Upper lobe of left lung (tissue), 6 donors: ENCODE results near the gene DDX10. TPM values are rescaled to one million over a fixed set of nuclear protein-coding genes. Genes with fewer than 3 reads are reported as not detected.

Source experiments
- ATAC-seq, 2 donors: fragments of 200-7000 bp; cut with Tn5 transposase; one replicate each; pipeline ENCODE4 v1.9.1; 2022; ENCODE audit warnings: mild to moderate bottlenecking in 2 of 2, moderate library complexity in 2 of 2; ENCODE audit not compliant: low FRiP score in 2 of 2
- DNase-seq, 2 donors: peaks; one replicate each; pipeline ENCODE4 v3.0.0-alpha.2; 2019 to 2020
- H3K27ac ChIP-seq, 4 donors: fragments of 200-600 bp; sonication (generic); one replicate each; pipeline ENCODE4 v1.5.1; 2016 to 2019
- H3K27me3 ChIP-seq, 4 donors: fragments of 200-600 bp; sonication (generic); one replicate each; pipeline ENCODE4 v1.5.1; 2017 to 2019
- H3K36me3 ChIP-seq, 4 donors: fragments of 200-600 bp; sonication (generic); one replicate each; pipeline ENCODE4 v1.5.1; 2016 to 2019
- H3K4me1 ChIP-seq, 4 donors: fragments of 200-600 bp; sonication (generic); one replicate each; pipeline ENCODE4 v1.5.1; 2018 to 2019
- H3K4me3 ChIP-seq, 4 donors: fragments of 200-600 bp; sonication (generic); one replicate each; pipeline ENCODE4 v1.5.1; 2017 to 2019; ENCODE audit warnings: mild to moderate bottlenecking in 2 of 4, moderate library complexity in 1 of 4
- H3K9me3 ChIP-seq, 4 donors: fragments of 200-600 bp; sonication (generic); one replicate each; pipeline ENCODE4 v1.5.1; 2018 to 2019
- EP300 ChIP-seq, 4 donors: sonication (generic); formaldehyde crosslinking; IDR thresholded peaks; one replicate each; pipeline ENCODE4 v1.5.1; 2017; ENCODE audit warnings: antibody characterized with exemption in 4 of 4, control low read depth in 2 of 4
- POLR2A ChIP-seq, 4 donors: fragments of 450-650 bp; IDR thresholded peaks; one replicate each; pipeline ENCODE4 v1.5.1; 2016 to 2017; ENCODE audit warnings: antibody characterized with exemption in 4 of 4, mild to moderate bottlenecking in 2 of 4
- POLR2AphosphoS5 ChIP-seq, 2 donors: sonication (generic); formaldehyde crosslinking; IDR thresholded peaks; one replicate each; pipeline ENCODE4 v1.5.1; 2017; ENCODE audit warnings: antibody characterized with exemption in 2 of 2
- WGBS, 2 donors: methylation state at CpG; one replicate each; pipeline ENCODE4 v1.1.5; 2017 to 2018; 5-methylcytosine and 5-hydroxymethylcytosine counted together
- total RNA-seq, 6 donors: library from RNA; depleted of rRNA in 4 of 6; stranded (reverse); fragments of >200 nt in 4 of 6; gene quantifications; one replicate each; pipeline versions ENCODE4 v1.1.0 to v1.2.1, GENCODE V29; 2016 to 2021
- TF ChIP-seq, protein P1 (sequence below), 6 experiments: fragments of 450-650 bp in 4 of 6; fragments of 200-600 bp in 2 of 6; sonication (generic) in 2 of 6; IDR thresholded peaks; one replicate each; pipeline ENCODE4 v1.5.1; 2016 to 2019; ENCODE audit warnings: antibody characterized with exemption in 6 of 6
- donor health status: DM: no; HTN: no; CAD: no; lungs with moderate emphysema.
- donor health status: DM: no; HTN: yes; CAD: no; lungs with severe emphysema.

DDX10 gene
- total RNA-seq, 6 donors from 2014 or later, result 9.0 to 25.2 (median 17.4) TPM

DNA sequence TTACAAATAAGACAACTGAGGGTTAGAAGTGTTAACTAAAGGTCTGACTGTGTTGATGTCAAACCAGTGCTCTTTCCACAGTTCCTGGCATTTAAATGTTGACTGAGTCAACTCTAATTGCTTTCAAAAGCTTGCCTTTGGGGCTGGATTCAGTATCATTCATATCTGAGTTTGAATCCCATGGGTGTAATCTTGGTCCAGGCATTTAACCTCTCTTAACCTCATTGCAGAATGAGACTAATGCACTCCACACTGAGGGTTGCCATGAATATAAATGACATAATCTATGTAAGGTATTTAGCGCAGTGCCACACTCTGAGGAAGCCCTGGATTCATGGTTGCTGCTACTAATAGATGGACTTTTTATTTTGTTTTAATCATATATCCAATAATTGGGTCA is 274.3 kb downstream of the DDX10 start:
- H3K27me3 ChIP-seq, result no peaks in the 10 kb centered on the region
- TF ChIP-seq, protein P1, sequence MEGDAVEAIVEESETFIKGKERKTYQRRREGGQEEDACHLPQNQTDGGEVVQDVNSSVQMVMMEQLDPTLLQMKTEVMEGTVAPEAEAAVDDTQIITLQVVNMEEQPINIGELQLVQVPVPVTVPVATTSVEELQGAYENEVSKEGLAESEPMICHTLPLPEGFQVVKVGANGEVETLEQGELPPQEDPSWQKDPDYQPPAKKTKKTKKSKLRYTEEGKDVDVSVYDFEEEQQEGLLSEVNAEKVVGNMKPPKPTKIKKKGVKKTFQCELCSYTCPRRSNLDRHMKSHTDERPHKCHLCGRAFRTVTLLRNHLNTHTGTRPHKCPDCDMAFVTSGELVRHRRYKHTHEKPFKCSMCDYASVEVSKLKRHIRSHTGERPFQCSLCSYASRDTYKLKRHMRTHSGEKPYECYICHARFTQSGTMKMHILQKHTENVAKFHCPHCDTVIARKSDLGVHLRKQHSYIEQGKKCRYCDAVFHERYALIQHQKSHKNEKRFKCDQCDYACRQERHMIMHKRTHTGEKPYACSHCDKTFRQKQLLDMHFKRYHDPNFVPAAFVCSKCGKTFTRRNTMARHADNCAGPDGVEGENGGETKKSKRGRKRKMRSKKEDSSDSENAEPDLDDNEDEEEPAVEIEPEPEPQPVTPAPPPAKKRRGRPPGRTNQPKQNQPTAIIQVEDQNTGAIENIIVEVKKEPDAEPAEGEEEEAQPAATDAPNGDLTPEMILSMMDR (IDR thresholded peaks at IDR 0.05), result no peak
- no peak for TF ChIP-seq EP300 (IDR thresholded peaks at IDR 0.05)
- 92 to 95% methylated on average over 1 of the region's 1 CpG for WGBS, 2 donors
- no peaks in the 10 kb centered on the region for H3K4me1 ChIP-seq
- ATAC-seq (no peak), DNase-seq (no peak)
- no peaks in the 10 kb centered on the region for H3K9me3 ChIP-seq
- no peak overlapping the region for H3K27ac ChIP-seq
- H3K4me3 ChIP-seq, result no peak overlapping the region
- peaks cover 0 to 26% (median 3%) of the 10 kb centered on the region in 4 donors for H3K36me3 ChIP-seq

- no peak for TF ChIP-seq EP300 (IDR thresholded peaks at IDR 0.05)
- TF ChIP-seq, protein P1 (IDR thresholded peaks at IDR 0.05), result no peak
- no peak for TF ChIP-seq POLR2A (IDR thresholded peaks at IDR 0.05)
- Histone ChIP-seq H3K4me1 (no peaks in the 10 kb centered on the region), H3K27me3 (no peaks in the 10 kb centered on the region), H3K36me3 (peaks cover 0 to 26% (median 3%) of the 10 kb centered on the region in 4 donors), H3K4me3 (no peak overlapping the region), H3K9me3 (no peaks in the 10 kb centered on the region), H3K27ac (no peak overlapping the region)
- no peak for DNase-seq
- 92 to 96% methylated on average over 4 of the region's 4 CpGs for WGBS, 2 donors
- ATAC-seq, result no peak
These were observed 279.0 kb downstream of the DDX10 start for GRCh38 chr11:108943853-108944252.

DNA sequence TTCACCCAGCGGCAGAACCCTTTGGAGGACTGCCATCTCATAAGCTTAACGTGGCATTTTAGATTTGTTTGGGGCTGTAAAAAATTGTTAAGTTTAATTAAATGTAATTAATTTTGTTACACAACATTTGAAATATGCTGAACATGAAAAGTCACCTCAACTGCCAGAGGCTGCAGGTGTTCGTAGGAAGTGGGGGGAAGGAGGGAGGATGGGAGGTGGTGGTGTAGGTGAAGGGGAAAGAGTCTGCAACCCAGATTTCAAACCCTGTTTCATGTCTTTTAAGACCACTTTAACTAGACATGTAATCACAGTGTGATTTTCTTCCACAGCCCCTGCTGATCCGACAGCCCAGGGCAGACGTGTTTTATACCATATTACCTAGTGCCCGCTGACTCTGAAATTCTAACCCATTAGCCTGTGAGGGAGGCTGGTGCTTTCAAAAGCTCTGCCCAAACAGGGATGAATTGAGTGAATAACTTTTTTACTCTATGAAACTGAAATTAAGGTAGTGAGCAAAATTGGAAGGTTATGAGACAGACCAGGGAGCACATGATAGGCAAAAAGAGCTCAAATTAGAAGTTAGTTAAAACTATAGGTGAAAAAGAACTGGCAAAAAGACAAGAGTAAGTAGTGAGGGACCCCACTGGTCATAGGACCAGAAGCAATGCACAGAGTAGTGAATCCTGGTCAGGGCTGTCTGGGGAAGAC is 279.8 kb downstream of the DDX10 start:
- no peak overlapping the region for H3K27ac ChIP-seq
- 92 to 98% methylated on average over 6 of the region's 6 CpGs for WGBS, 2 donors
- H3K36me3 ChIP-seq, result peaks cover 0 to 26% (median 3%) of the 10 kb centered on the region in 4 donors
- no peak overlapping the region for H3K4me3 ChIP-seq
- H3K4me1 ChIP-seq, result no peaks in the 10 kb centered on the region
- TF ChIP-seq POLR2A (IDR thresholded peaks at IDR 0.05), result no peak
- TF ChIP-seq, protein P1 (IDR thresholded peaks at IDR 0.05), result no peak
- TF ChIP-seq EP300 (IDR thresholded peaks at IDR 0.05), result no peak
- TF ChIP-seq POLR2AphosphoS5 (IDR thresholded peaks at IDR 0.05), result no peak
- no peaks in the 10 kb centered on the region for H3K9me3 ChIP-seq
- DNase-seq (no peak), ATAC-seq (no peak)
- no peaks in the 10 kb centered on the region for H3K27me3 ChIP-seq

- 70 to 81% methylated on average over 3 of the region's 3 CpGs for WGBS, 2 donors
- no peaks in the 10 kb centered on the region for H3K4me1 ChIP-seq
- TF ChIP-seq, protein P1 (IDR thresholded peaks at IDR 0.05), result no peak
- TF ChIP-seq POLR2AphosphoS5 (IDR thresholded peaks at IDR 0.05), result no peak
- no peak for TF ChIP-seq POLR2A (IDR thresholded peaks at IDR 0.05)
- TF ChIP-seq EP300 (IDR thresholded peaks at IDR 0.05), result no peak
- no peak overlapping the region for H3K27ac ChIP-seq
- H3K36me3 ChIP-seq, result peaks cover 0 to 22% (median 1%) of the 10 kb centered on the region in 4 donors
- DNase-seq, result no peak
- H3K4me3 ChIP-seq, result no peak overlapping the region
- no peaks in the 10 kb centered on the region for H3K27me3 ChIP-seq
- no peak for ATAC-seq
- no peaks in the 10 kb centered on the region for H3K9me3 ChIP-seq
These were observed 280.5 kb downstream of the DDX10 start for GRCh38 chr11:108945341-108945740.
